Erythroblast (primary cell): Measurements from ENCODE around the gene HMGN3.

Source experiments
- GATA1 ChIP-seq: IDR thresholded peaks from 2 replicates; pipeline ENCODE4 v1.6.1; 2011; ENCODE audit warnings: low read depth, mild to moderate bottlenecking, control low read depth, low read length, moderate library complexity
- POLR2A ChIP-seq: IDR thresholded peaks from 2 replicates; pipeline ENCODE4 v1.6.1; 2011; ENCODE audit warnings: mild to moderate bottlenecking, low read length

DNA sequence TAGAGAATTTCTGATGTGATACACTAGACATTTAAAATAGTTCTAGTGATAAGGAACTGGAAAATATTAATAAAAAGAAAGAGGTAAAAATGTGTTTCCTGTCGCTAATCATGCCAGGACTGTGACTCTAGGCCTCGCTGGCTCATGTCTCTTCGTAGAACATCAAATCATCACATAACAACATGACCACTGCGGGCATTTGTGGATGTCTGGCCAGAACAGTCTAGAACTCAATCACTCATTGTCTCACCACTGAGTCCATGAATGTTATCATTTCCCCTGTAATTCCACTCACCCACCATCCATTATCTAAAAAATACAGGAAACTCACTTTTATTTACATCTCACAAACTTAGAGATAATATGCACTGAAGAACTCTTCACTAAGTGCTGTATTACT is 3.4 kb downstream of the HMGN3 start:
- TF ChIP-seq POLR2A, result no peak
- TF ChIP-seq GATA1, result no peak
